GM23338 (cell line): ENCODE data around the gene ST6GALNAC4. TPM values are rescaled to one million over a fixed set of nuclear protein-coding genes. Genes with fewer than 3 reads are reported as not detected.

Experiments
- ATAC-seq: fragments of 200-7000 bp; cut with Tn5 transposase; 3 replicates; pipeline ENCODE4 v1.9.1; 2020
- DNase-seq: peaks from one replicate; pipeline ENCODE4 v3.0.0-alpha.2; 2015; ENCODE audit warnings: low spot score
- H2AFZ ChIP-seq: fragments of 200-600 bp; sonication (generic); 2 replicates; pipeline ENCODE4 v1.8.0; 2016; ENCODE audit warnings: antibody characterized with exemption, mild to moderate bottlenecking, moderate library complexity
- H3F3A ChIP-seq: fragments of 200-600 bp; sonication (generic); replicated peaks from 2 replicates; pipeline ENCODE4 v1.8.0; 2017; ENCODE audit warnings: antibody characterized with exemption, mixed run types, low read depth
- H3K27ac ChIP-seq: fragments of 200-600 bp; sonication (generic); 2 replicates; pipeline ENCODE4 v1.6.1; 2016; ENCODE audit warnings: low read depth
- H3K27me3 ChIP-seq: fragments of 200-600 bp; sonication (generic); 2 replicates; pipeline ENCODE4 v1.8.0; 2016; ENCODE audit warnings: mild to moderate bottlenecking, mixed run types, moderate library complexity; ENCODE audit not compliant: insufficient read depth
- H3K36me3 ChIP-seq: fragments of 200-600 bp; sonication (generic); 2 replicates; pipeline ENCODE4 v1.8.0; 2016; ENCODE audit warnings: mild to moderate bottlenecking; ENCODE audit not compliant: insufficient read depth
- H3K4me1 ChIP-seq: fragments of 200-600 bp; sonication (generic); 2 replicates; pipeline ENCODE4 v1.8.0; 2016; ENCODE audit warnings: mild to moderate bottlenecking, moderate library complexity; ENCODE audit not compliant: insufficient read depth
- H3K4me2 ChIP-seq: fragments of 200-600 bp; sonication (generic); 2 replicates; pipeline ENCODE4 v1.7.1; 2017; ENCODE audit warnings: mixed run types
- H3K4me3 ChIP-seq: fragments of 200-600 bp; sonication (generic); 2 replicates; pipeline ENCODE4 v1.6.1; 2016; ENCODE audit warnings: mixed run types
- H3K79me2 ChIP-seq: fragments of 200-600 bp; sonication (generic); replicated peaks from 2 replicates; pipeline ENCODE4 v1.8.0; 2017; ENCODE audit warnings: mild to moderate bottlenecking; ENCODE audit not compliant: insufficient read depth
- H3K9me2 ChIP-seq: fragments of 200-600 bp; sonication (generic); 2 replicates; pipeline ENCODE4 v1.8.0; 2017; ENCODE audit not compliant: insufficient read depth
- H4K20me1 ChIP-seq: fragments of 200-600 bp; sonication (generic); replicated peaks from 2 replicates; pipeline ENCODE4 v1.8.0; 2017; ENCODE audit warnings: mild to moderate bottlenecking; ENCODE audit not compliant: insufficient read depth
- H3K27ac Mint-ChIP-seq: 2 replicates; pipeline ENCODE4 v1.8.0; 2020; ENCODE audit warnings: inconsistent platforms, mild to moderate bottlenecking, moderate library complexity, mixed read lengths
- H3K27me3 Mint-ChIP-seq: 3 replicates; pipeline ENCODE4 v1.8.0; 2022; ENCODE audit warnings: low read depth, mild to moderate bottlenecking, moderate library complexity, mixed read lengths, inconsistent platforms; ENCODE audit not compliant: insufficient read depth, poor library complexity
- H3K36me3 Mint-ChIP-seq: 3 replicates; pipeline ENCODE4 v1.8.0; 2021; ENCODE audit warnings: low read depth, mild to moderate bottlenecking, inconsistent platforms, moderate library complexity, mixed read lengths
- H3K4me1 Mint-ChIP-seq: 3 replicates; pipeline ENCODE4 v1.8.0; 2020; ENCODE audit warnings: mild to moderate bottlenecking, inconsistent platforms, mixed read lengths
- H3K4me3 Mint-ChIP-seq: 3 replicates; pipeline ENCODE4 v1.8.0; 2021; ENCODE audit warnings: moderate library complexity, mild to moderate bottlenecking, inconsistent platforms, mixed read lengths
- H3K9me3 Mint-ChIP-seq: 3 replicates; pipeline ENCODE4 v1.8.0; 2020; ENCODE audit warnings: moderate library complexity, mild to moderate bottlenecking, inconsistent platforms, mixed read lengths
- EZH2 ChIP-seq: fragments of 200-600 bp; sonication (generic); IDR thresholded peaks from one replicate; pipeline ENCODE4 v1.8.0; 2017; ENCODE audit warnings: antibody characterized with exemption, mild to moderate bottlenecking, low read depth; ENCODE audit not compliant: unreplicated experiment
- EZH2phosphoT487 ChIP-seq: fragments of 200-600 bp; sonication (generic); IDR thresholded peaks from one replicate; pipeline ENCODE4 v1.8.1; 2018; ENCODE audit warnings: antibody characterized with exemption; ENCODE audit not compliant: unreplicated experiment
- NANOG ChIP-seq: IDR thresholded peaks from 2 replicates; pipeline ENCODE4 v1.6.1; 2016; ENCODE audit warnings: antibody characterized with exemption, borderline replicate concordance
- POLR2AphosphoS5 ChIP-seq: IDR thresholded peaks from 2 replicates; pipeline ENCODE4 v1.6.1; 2016; ENCODE audit warnings: antibody characterized with exemption, low read depth
- STAT1 ChIP-seq: IDR thresholded peaks from one replicate; pipeline ENCODE4 v1.6.1; 2016; ENCODE audit warnings: antibody characterized with exemption; ENCODE audit not compliant: unreplicated experiment
- ZNF114 ChIP-seq: fragments of 250-450 bp; sonication (Bioruptor Pico); IDR thresholded peaks from 2 replicates; pipeline ENCODE4 v1.5.0; 2020; ENCODE audit warnings: mild to moderate bottlenecking, moderate library complexity
- ZNF331 ChIP-seq: fragments of 250-450 bp; sonication (Bioruptor Pico); IDR thresholded peaks from 2 replicates; pipeline ENCODE4 v1.5.0; 2020; ENCODE audit warnings: low read depth, mild to moderate bottlenecking, moderate library complexity
- polyA plus RNA-seq: library from polyadenylated mRNA; unstranded; fragments of >200 nt; fragmentation: Nextera tagmentation; extraction: Ambion mirVana; gene quantifications from 2 replicates; pipeline ENCODE4 v1.2.1, GENCODE V29; 2016
- total RNA-seq: library from RNA; depleted of rRNA; stranded (reverse); fragments of >200 nt; shearing (Covaris generic); gene quantifications from 2 replicates; pipeline ENCODE4 v1.2.3, GENCODE V29; 2014
- TF ChIP-seq, protein P1 (sequence below): IDR thresholded peaks from one replicate; pipeline ENCODE4 v1.6.1; 2018; ENCODE audit warnings: antibody characterized with exemption; ENCODE audit not compliant: unreplicated experiment
- TF ChIP-seq, protein P2 (sequence below): IDR thresholded peaks from 2 replicates; pipeline ENCODE4 v1.6.1; 2016; ENCODE audit warnings: antibody characterized with exemption

ST6GALNAC4 gene
- total and polyA plus RNA-seq, 2 experiments from 2014 or later: 8.1 to 35.3 TPM

DNA sequence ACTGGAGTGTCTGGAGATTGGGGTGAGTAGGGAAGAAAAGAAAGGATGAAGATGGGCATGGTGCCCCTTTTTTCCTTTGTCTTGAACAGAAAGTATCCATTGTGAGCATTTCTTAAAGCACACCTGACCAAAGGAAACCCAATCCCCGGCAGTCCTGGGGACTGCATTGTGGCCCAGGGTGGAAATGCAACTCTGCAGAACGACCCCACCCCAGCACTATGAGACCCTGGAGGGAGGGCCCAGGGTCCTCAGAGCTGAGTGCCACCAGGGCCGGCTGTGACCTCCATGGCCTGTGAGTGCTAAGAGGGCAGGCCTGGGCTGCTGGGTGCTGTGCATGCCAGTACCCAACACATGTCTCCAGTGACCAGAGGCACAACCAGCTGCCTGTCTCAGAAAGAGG is 45.4 kb upstream of the ST6GALNAC4 start (continued):
- TF ChIP-seq, protein P1, sequence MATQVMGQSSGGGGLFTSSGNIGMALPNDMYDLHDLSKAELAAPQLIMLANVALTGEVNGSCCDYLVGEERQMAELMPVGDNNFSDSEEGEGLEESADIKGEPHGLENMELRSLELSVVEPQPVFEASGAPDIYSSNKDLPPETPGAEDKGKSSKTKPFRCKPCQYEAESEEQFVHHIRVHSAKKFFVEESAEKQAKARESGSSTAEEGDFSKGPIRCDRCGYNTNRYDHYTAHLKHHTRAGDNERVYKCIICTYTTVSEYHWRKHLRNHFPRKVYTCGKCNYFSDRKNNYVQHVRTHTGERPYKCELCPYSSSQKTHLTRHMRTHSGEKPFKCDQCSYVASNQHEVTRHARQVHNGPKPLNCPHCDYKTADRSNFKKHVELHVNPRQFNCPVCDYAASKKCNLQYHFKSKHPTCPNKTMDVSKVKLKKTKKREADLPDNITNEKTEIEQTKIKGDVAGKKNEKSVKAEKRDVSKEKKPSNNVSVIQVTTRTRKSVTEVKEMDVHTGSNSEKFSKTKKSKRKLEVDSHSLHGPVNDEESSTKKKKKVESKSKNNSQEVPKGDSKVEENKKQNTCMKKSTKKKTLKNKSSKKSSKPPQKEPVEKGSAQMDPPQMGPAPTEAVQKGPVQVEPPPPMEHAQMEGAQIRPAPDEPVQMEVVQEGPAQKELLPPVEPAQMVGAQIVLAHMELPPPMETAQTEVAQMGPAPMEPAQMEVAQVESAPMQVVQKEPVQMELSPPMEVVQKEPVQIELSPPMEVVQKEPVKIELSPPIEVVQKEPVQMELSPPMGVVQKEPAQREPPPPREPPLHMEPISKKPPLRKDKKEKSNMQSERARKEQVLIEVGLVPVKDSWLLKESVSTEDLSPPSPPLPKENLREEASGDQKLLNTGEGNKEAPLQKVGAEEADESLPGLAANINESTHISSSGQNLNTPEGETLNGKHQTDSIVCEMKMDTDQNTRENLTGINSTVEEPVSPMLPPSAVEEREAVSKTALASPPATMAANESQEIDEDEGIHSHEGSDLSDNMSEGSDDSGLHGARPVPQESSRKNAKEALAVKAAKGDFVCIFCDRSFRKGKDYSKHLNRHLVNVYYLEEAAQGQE: no peak
- no peak for TF ChIP-seq EZH2

DNA sequence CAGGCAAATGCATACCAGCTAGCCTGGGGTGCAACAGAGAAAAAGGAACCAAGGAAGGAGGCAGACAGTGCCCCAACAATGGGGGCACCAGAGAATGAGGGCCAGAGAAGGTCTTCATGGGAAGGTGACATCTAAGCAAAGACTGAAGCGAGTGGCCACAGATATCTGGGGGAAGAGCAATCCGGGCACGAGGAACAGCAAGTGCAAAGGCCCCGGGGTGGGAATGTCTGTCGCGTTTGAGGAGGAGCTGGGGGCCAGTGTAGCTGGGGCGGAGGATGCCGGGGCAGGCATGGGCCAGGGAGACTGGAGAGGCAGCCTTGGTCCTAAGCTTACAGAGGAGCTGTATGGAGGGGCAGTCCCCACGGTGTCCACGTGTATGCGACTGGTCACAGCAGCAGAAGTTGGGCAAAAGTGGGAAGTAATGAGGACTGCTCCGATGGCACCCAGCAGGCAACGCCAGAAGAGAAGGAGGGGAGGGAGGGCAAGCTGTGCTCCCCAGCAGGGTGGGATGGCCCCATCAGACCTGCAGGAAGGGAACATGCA is 44.8 kb upstream of the ST6GALNAC4 start:
- Histone ChIP-seq H3K27ac (no peak overlapping the region), H3K4me1 (peaks cover 21% of the 10 kb centered on the region), H3K27me3 (no peaks in the 10 kb centered on the region), H3K9me2 (no peaks in the 10 kb centered on the region), H3F3A (0 out of 2 replicates have a peak, but pooled peaks cover 5% of the 10 kb centered on the region), H4K20me1 (peaks cover 22% of the 10 kb centered on the region), H3K4me3 (no peak overlapping the region), H2AFZ (no peak overlapping the region), H3K4me2 (no peak overlapping the region), H3K79me2 (peaks cover 99% of the 10 kb centered on the region), H3K36me3 (no peaks in the 10 kb centered on the region)
- Mint-ChIP-seq H3K4me1 (peaks cover 55% of the 10 kb centered on the region), H3K9me3 (no peaks in the 10 kb centered on the region), H3K4me3 (peak overlapping the region; percentile 6; the same call in 1 of the 3 replicates), H3K36me3 (peaks cover 2% of the 10 kb centered on the region; the same call in 1 of the 3 replicates), H3K27me3 (peaks cover 17% of the 10 kb centered on the region), H3K27ac (no peak overlapping the region; the same call in 1 of the 2 replicates)
- ATAC-seq (no peak), DNase-seq (no peak)
- TF ChIP-seq, protein P2, sequence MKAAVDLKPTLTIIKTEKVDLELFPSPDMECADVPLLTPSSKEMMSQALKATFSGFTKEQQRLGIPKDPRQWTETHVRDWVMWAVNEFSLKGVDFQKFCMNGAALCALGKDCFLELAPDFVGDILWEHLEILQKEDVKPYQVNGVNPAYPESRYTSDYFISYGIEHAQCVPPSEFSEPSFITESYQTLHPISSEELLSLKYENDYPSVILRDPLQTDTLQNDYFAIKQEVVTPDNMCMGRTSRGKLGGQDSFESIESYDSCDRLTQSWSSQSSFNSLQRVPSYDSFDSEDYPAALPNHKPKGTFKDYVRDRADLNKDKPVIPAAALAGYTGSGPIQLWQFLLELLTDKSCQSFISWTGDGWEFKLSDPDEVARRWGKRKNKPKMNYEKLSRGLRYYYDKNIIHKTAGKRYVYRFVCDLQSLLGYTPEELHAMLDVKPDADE: no peak
- TF ChIP-seq ZNF114 (no peak), STAT1 (no peak), NANOG (no peak), POLR2AphosphoS5 (no peak), EZH2phosphoT487 (no peak), EZH2 (no peak), ZNF331 (CRISPR knock-in tag) (no peak)
- TF ChIP-seq, protein P1: no peak
